GM08714 (cell line): ENCODE data around the gene HERC3.

Experiments used
- H3K4me3 ChIP-seq: fragments of 200-500 bp; sonication (Bioruptor generic); 2 replicates; pipeline ENCODE4 v1.5.1; 2014; ENCODE audit warnings: mild to moderate bottlenecking, low read length, inconsistent platforms
- ZNF274 ChIP-seq: IDR thresholded peaks from 2 replicates; pipeline ENCODE4 v1.6.1; 2012; ENCODE audit warnings: mild to moderate bottlenecking, low read depth, low read length

Gene HERC3

DNA sequence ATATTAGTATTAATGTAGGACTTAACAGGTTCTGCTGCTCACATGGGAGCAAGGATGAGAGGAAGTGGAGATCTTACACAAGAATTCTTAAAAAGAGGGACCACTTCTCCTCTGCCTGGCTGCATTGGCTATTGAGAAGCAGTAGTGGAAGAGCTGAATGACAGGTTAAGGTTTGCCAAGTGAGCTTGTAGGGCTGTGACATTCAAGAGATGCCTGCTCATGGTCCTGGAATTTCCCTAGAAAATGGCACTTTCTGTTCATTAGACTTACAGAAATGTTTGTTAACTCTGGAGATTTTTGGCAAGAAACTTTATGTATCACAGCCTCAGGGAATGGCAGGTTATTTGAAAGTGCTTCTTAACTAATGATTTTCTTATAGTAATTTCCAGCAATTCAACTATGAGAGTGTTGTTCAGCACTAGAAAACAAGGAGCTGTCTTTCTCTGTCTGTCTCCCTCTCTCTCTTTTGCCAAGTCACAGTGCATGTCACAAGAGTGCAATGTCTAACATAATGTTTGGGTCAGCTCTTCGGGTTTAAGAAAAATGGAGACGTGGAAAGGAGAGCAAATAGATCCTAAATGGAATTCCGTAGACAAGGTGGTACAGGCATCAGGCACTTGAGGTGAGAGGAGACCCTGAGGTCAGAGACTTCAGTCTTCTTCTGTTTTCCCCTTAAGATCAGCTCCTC, 113.7 kb downstream of the HERC3 start:
- H3K4me3 ChIP-seq, result no peak overlapping the region
- no peak for TF ChIP-seq ZNF274

DNA sequence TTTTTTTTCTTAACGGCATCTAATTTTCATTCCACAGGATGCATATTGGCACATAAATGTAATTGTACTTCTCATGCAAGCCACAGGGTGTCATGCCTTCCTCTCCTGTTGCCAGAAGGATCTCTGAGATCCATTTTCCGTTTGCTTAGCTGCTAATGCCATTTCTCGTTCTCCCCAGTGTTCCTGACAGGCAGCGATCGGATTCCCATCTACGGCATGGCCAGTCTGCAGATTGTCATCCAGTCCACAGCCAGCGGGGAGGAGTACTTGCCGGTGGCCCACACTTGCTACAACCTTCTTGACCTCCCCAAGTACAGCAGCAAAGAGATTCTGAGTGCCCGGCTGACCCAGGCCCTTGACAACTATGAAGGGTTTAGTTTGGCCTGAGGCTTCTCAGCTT, 114.3 kb downstream of the HERC3 start:
- no peak overlapping the region for H3K4me3 ChIP-seq

DNA sequence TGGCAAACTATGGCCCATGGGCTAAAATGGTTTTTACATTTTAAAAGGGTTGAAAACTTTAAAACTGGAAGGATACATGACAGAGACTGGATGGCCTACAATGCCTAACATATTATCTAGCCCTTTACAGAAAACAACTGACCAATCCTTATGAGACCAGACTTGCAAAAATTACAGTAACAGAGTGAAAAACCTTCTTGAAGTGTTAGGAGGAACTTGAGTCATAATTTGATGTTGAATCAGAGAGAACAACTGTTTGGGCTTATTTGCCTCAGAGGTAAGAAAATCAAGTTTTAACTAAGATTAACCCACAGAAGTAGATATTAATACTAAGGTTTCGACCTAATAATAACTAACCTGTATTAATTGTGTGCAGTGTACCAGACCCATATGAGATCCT, 117.7 kb downstream of the HERC3 start:
- no peak for TF ChIP-seq ZNF274
- no peak overlapping the region for H3K4me3 ChIP-seq

More for the DNA sequence above, 114.3 kb downstream of the HERC3 start:
- no peak for TF ChIP-seq ZNF274

DNA sequence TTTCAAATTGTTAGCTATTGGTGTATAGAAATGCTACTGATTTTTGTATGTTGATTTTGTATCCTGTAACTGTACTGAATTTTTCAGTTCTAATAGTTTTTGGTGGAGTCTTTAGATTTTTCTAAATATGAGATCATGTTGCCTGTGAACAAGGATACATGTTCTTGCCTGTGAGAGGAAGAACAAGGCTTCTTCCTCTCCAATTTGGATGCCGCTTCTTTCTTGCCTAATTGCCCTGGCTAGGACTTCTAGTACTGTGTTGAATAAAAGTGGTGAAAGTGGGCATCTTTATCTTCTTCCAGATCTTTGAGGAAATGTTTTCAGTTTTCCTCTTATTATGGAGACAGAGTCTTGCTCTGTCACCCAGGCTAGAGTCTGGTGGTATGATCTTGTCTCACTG, 121.5 kb downstream of the HERC3 start:
- no peak overlapping the region for H3K4me3 ChIP-seq
- TF ChIP-seq ZNF274, result no peak

DNA sequence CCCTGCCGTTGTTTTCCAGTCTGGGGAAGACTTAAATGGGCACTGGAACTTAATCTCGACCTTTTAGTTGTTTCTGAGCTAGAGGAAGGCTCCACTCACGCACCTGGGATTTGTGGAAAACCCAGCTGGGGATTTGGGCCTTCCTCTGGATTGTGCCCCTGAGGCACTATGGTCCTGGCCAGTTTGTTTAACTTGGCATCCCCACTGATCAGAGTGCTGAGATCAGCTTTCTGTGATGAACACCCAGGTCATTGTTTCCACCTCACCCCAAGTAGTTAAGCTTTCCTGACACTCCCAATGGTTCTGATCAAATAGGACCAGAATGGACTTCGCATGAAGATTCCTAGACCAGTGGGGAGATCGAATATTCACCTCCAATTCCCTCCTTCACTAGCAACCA, 125.8 kb downstream of the HERC3 start:
- H3K4me3 ChIP-seq, result no peak overlapping the region
- TF ChIP-seq ZNF274, result no peak

DNA sequence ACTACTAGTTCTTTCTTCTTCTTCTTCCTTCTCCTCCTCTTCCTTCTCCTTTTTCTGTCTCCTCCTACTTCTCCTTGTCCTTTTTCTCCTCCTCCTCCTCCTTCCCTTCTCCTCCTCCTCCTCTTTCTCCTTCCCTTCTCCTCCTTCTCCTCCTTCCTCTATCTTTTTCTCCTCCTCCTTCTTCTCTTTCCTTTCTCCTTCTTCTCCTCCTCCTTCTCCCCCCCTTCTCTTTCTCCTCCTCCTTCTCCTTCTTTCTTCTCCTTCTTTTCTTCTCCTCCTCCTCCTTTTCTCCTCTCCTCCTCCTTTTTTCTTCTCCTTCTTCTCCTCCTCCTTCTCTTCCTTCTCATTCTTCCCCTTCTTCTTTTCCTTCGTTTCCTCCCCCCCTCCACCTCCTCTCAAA, 127.1 kb downstream of the HERC3 start:
- no peak for TF ChIP-seq ZNF274

DNA sequence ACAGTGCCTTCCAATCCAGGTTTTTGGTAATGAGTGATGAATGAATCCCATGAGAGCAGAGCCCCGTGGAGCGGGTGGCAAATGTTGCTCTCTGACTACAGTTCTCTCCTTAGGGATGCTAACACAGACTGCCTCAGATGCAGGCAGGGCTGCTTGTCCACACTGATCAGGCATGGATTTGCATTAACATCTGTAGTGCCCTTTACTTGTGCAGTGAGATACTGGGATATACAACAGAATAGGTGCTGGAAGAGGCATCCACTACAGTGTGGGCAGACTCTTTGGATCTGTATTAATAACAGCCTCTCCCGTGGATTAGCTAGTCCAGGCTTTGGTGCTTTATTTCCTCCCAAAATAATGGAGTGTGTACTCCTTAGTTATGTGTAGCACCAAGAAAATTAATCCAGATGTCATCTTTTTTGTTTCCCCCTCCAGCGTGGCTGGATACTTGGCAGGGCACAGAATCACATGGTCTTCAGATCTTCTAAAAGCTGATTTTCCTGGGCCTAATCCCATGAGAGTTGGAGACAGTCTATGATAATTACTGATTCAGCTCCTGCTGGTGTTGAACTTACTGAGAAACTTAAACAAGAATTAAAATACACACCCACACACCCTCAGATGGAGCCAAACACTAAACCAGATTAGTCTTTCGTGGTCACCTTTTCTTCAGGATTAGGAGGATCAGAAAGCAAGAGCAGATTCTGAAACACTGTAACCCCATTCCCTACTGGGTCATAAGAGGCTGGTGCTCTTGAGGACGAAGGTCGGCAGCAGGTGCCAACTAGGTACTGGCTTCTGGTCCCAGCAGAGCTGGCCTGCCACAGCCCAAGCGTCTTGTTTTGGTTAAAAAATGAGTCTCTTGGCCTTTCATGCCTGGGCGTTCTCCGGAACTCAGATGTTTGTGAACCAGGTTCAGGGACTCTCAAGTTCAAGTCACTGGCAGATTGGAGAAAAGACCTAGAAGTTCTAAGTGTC, 128.5 kb downstream of the HERC3 start:
- no peak overlapping the region for H3K4me3 ChIP-seq
- no peak for TF ChIP-seq ZNF274

More for the DNA sequence above, 127.1 kb downstream of the HERC3 start:
- H3K4me3 ChIP-seq, result no peak overlapping the region

DNA sequence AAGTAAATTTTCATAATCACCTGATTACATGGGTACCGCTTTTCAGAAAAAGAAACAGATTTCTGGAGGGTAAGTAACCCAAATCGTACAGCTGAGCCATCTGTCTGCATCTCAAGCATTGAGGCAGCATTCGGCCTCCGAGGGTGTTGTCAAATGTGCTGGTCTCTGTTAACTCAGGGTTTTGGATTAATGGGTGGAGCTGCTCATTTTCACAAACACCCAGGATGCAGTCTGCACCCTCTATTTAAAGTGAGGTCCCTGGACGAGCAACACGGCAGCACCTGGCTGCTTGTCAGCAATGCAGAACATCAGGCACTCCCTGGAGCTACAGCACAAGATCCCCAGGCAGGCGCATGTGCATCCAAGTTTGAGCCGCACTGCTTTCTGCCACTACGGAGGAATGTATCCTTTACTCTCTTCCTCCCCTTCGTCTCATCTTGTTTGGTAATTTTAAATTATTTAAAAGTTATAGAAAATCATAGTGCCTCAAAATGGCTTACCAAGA, 130.0 kb downstream of the HERC3 start:
- no peak overlapping the region for H3K4me3 ChIP-seq
- no peak for TF ChIP-seq ZNF274

DNA sequence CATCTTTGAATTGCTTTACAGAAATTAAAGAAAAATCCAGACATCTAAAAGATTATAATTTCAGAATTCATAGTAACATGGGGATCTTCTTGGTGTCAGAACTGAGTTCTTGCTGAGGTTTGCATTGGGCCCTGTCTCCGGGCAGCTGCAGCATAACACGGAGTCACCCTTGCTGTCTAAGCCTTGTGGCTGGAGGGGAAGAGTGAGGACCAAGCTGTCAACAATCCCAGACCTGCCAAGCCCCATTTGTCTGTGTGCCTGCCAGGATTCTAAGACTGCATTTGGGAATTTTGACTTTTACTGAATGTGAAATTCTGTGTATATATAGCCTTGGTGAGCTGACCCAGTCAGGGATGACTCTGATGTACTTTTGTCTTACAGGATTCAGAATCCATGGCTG, 130.5 kb downstream of the HERC3 start:
- TF ChIP-seq ZNF274, result no peak
- no peak overlapping the region for H3K4me3 ChIP-seq

DNA sequence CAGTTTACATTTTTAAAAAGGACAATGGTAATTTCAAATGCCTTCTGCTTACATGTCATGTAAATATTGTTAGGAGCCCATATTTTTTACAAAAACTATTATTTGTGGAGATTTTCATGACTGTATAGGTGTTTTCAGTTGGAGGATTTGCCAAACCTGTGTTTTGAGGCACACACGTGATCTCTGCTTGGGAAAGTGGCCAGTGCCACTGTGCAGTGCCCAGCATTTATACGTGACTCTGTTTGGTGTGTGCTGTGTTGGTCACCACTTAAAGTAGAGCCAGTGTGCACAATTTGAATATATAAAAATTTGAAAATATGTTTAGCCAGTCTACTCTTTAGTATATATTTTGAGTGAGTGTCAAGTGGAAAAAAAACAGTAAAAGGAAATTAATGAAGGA, 132.1 kb downstream of the HERC3 start:
- no peak for TF ChIP-seq ZNF274
- H3K4me3 ChIP-seq, result no peak overlapping the region

DNA sequence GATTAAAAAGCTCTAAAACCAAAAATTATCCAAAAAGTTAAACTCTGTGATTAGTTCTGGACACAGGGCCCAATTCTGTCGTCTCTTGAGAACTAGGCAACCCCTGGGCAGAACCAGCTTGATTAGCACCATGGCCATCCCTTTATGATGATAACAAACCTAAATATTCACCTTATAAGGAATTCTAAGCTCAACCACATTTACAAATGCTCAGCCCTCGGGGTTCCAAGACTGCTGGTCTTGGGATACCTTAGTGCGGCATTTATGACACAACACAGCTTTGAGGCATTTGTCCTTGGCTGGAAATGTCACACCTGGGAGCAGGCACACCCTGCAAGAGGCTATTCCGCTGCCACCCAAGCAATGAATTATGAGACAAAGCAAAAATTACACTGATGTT, 132.9 kb downstream of the HERC3 start:
- TF ChIP-seq ZNF274, result no peak
- no peak overlapping the region for H3K4me3 ChIP-seq

DNA sequence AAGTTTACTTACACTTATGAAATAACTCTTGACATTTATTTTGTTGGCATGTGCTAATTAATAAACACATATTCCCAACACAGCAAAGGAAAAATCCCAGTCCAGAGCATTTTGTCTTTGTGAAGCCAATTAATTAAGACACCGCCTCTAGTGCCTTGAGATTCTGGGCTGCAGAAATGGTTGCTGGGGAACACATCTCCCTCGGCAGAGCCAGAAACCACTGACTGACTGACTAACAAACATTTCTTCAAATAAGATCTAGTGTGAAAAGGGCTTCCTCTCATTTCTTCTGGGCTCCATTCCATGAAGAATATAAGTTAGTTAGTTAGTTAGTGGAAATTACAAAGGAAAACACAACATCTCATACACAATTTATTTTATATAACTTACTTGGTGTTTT, 133.7 kb downstream of the HERC3 start:
- no peak overlapping the region for H3K4me3 ChIP-seq
- no peak for TF ChIP-seq ZNF274

DNA sequence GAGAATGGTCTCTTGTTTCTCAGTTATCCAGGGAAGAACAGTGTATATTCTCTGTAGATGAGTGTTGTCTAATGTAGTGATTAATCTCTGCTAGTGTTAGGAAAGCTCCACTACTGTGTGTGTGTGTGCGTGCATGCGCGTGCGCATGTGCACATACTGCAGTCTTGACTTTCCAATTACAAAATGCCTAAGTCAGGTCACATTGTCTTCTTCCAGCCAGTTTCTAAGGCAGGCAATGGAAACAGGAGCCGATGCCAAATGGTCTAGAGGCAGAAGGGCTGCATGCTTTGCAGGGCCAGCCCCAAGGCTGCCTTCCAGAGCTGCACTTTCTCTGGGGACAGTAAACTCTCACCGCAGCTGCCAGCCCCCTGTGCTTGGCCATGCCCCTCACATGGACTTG, 135.9 kb downstream of the HERC3 start:
- H3K4me3 ChIP-seq, result no peak overlapping the region
- no peak for TF ChIP-seq ZNF274

DNA sequence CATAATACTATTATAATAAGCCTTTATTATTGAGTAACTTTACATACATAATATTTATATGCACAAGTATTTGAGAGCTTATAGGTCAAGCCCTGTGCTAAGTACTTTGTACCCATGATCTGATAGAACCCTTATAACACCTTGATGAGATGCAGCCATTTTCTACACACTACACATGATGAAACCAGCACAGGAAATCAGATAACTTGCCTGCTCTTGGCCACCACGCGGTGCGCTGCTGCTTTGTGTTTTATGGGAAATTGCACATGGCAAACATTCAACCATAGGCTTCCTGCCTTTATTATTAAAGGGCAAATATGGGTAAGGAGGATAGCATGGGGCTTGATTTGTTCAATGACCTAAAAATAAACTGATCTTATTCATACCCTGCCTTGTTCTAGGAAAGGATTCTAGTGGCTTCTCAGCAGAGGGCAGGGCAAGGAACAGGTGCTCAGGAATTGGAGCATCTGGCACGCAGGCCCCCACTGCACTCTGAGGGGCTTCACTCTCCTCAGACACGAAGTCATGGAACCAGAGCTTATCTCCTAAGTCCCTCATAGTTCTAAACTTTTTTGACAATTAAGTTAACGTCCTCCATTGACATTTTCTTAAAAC, 137.0 kb downstream of the HERC3 start:
- H3K4me3 ChIP-seq, result no peak overlapping the region
- no peak for TF ChIP-seq ZNF274
